HepG2 (cell line): ENCODE measurements around the gene SOCS1. TPM values are rescaled to one million over a fixed set of nuclear protein-coding genes. Genes with fewer than 3 reads are reported as not detected.

Source experiments
- DPF2 ChIP-seq: sonication (generic); formaldehyde crosslinking; IDR thresholded peaks from 2 replicates; pipeline ENCODE4 v1.4.0; 2020; ENCODE audit warnings: mild to moderate bottlenecking, low read depth, missing genetic modification reagents, borderline replicate concordance
- ISX ChIP-seq: sonication (generic); formaldehyde crosslinking; conservative IDR thresholded peaks from 2 replicates; pipeline ENCODE4 v1.5.0; 2020; ENCODE audit warnings: missing genetic modification reagents
- KAT8 ChIP-seq: IDR thresholded peaks from 2 replicates; pipeline ENCODE4 v1.6.1; 2016; ENCODE audit warnings: missing genetic modification reagents, missing compliant biosample characterization
- LRRFIP1 ChIP-seq: sonication (generic); formaldehyde crosslinking; conservative IDR thresholded peaks from 2 replicates; pipeline ENCODE4 v1.4.0; 2020; ENCODE audit warnings: missing genetic modification reagents
- MED1 ChIP-seq: sonication (generic); formaldehyde crosslinking; IDR thresholded peaks from 2 replicates; pipeline ENCODE4 v1.4.0; 2020; ENCODE audit warnings: missing genetic modification reagents
- NPAS2 ChIP-seq: sonication (generic); formaldehyde crosslinking; IDR thresholded peaks from 2 replicates; pipeline ENCODE4 v1.8.0; 2022; ENCODE audit warnings: mild to moderate bottlenecking, missing genetic modification reagents, borderline replicate concordance
- RNF2 ChIP-seq: fragments of 450-650 bp; conservative IDR thresholded peaks from 2 replicates; pipeline ENCODE4 v1.6.1; 2016; ENCODE audit warnings: low read depth
- SATB2 ChIP-seq: sonication (generic); formaldehyde crosslinking; IDR thresholded peaks from 2 replicates; pipeline ENCODE4 v1.5.0; 2020; ENCODE audit warnings: missing genetic modification reagents
- ZFP62 ChIP-seq: sonication (generic); formaldehyde crosslinking; IDR thresholded peaks from 2 replicates; pipeline ENCODE4 v1.4.0; 2020; ENCODE audit warnings: missing genetic modification reagents
- ZNF264 ChIP-seq: sonication (generic); formaldehyde crosslinking; IDR thresholded peaks from 2 replicates; pipeline ENCODE4 v1.4.0; 2020; ENCODE audit warnings: missing genetic modification reagents
- ZNF557 ChIP-seq: sonication (generic); formaldehyde crosslinking; IDR thresholded peaks from 2 replicates; pipeline ENCODE4 v1.4.0; 2020; ENCODE audit warnings: missing genetic modification reagents
- ZNF607 ChIP-seq: sonication (generic); formaldehyde crosslinking; IDR thresholded peaks from 2 replicates; pipeline ENCODE4 v1.5.1; 2020; ENCODE audit warnings: missing genetic modification reagents, mild to moderate bottlenecking, borderline replicate concordance
- ZNF660 ChIP-seq: sonication (generic); formaldehyde crosslinking; IDR thresholded peaks from 2 replicates; pipeline ENCODE4 v1.5.1; 2020; ENCODE audit warnings: mild to moderate bottlenecking, low read depth, missing genetic modification reagents, borderline replicate concordance
- ZNF724P ChIP-seq: sonication (generic); formaldehyde crosslinking; IDR thresholded peaks from 2 replicates; pipeline ENCODE4 v1.8.0; 2022; ENCODE audit warnings: missing genetic modification reagents, borderline replicate concordance
- ZNF761 ChIP-seq: sonication (generic); formaldehyde crosslinking; conservative IDR thresholded peaks from 2 replicates; pipeline ENCODE4 v1.4.0; 2020; ENCODE audit warnings: mild to moderate bottlenecking, missing genetic modification reagents
- ZNF770 ChIP-seq: sonication (generic); formaldehyde crosslinking; IDR thresholded peaks from 2 replicates; pipeline ENCODE4 v1.5.0; 2020; ENCODE audit warnings: mild to moderate bottlenecking, missing genetic modification reagents
- ZNF784 ChIP-seq: sonication (generic); formaldehyde crosslinking; IDR thresholded peaks from 2 replicates; pipeline ENCODE4 v1.5.1; 2020; ENCODE audit warnings: missing genetic modification reagents, mild to moderate bottlenecking, borderline replicate concordance
- ZNF788 ChIP-seq: sonication (generic); formaldehyde crosslinking; IDR thresholded peaks from 2 replicates; pipeline ENCODE4 v1.5.0; 2020; ENCODE audit warnings: mild to moderate bottlenecking, missing genetic modification reagents, borderline replicate concordance
- polyA plus RNA-seq, 8 experiments: library from polyadenylated mRNA; depleted of rRNA in 3 of 8; stranded (reverse) in 7 of 8; unstranded in 1 of 8; fragments of >200 nt; fragmentation: Illumina TruSeq in 4 of 8; extraction: Trizol in 4 of 8; gene quantifications; 2 replicates each; pipeline versions ENCODE4 v1.2.1 to v1.2.3, GENCODE V29; 2011 to 2016; ENCODE audit warnings: low read depth in 4 of 8, missing spikeins in 1 of 8, mixed read lengths in 1 of 8; ENCODE audit not compliant: insufficient read depth in 1 of 8
- total RNA-seq, 5 experiments: library from RNA; depleted of rRNA; stranded (reverse); fragments of >200 nt; fragmentation: Illumina TruSeq; extraction: Trizol; gene quantifications; 2 replicates each; pipeline ENCODE4 v1.2.3, GENCODE V29; 2016; ENCODE audit warnings: low read depth in 1 of 5

The SOCS1 gene
- total and polyA plus RNA-seq, 2 of the 13 experiments (the other 11 are each of a cell fraction or from before 2014, with no cell fraction given) = 5.3 to 6.3 TPM

GRCh38 chr16:11298143-11298900 lies 42.3 kb upstream of the SOCS1 start (continued):
- TF ChIP-seq LRRFIP1 = no peak
- TF ChIP-seq ZNF788 = no peak
- peak; percentile 38; the same call in 1 of the 2 replicates for TF ChIP-seq ZNF724P (CRISPR knock-in tag)
- 0 out of 2 replicates have a peak, but pooled peaks have one; percentile 8 for TF ChIP-seq ZNF607 (CRISPR knock-in tag)
- no peak for TF ChIP-seq ISX (CRISPR knock-in tag)
- TF ChIP-seq ZNF557 (CRISPR knock-in tag) = no peak
- TF ChIP-seq ZNF264 = 0 out of 2 replicates have a peak, but pooled peaks have one; percentile 10
- no peak for TF ChIP-seq ZNF761 (CRISPR knock-in tag)
- no peak for TF ChIP-seq NPAS2 (CRISPR knock-in tag)
- no peak for TF ChIP-seq ZFP62 (CRISPR knock-in tag)
- no peak for TF ChIP-seq DPF2 (CRISPR knock-in tag)
- TF ChIP-seq KAT8 (CRISPR knock-in tag) = no peak; the same call in 1 of the 2 replicates
- TF ChIP-seq SATB2 (CRISPR knock-in tag) = no peak
- 0 out of 2 replicates have a peak, but pooled peaks have one; percentile 11 for TF ChIP-seq MED1
- no peak for TF ChIP-seq ZNF660 (CRISPR knock-in tag)
- peak; percentile 35; the same call in 1 of the 2 replicates for TF ChIP-seq ZNF784
- no peak for TF ChIP-seq RNF2
- TF ChIP-seq ZNF770 = peak; percentile 43; the same call in 1 of the 2 replicates
